Activated CD4-positive, alpha-beta T cell treated with anti-CD3 and anti-CD28 coated beads, Interleukin-10, Interleukin-2, amounts not matched to agents 100 ng/mL and 50 ng/mL, durations not matched to agents 16 hours and 8 hours (primary cell): ENCODE data around the gene SLC17A2.
"Not testable (repeated sequence)": the region's sequence is repeated elsewhere in the genome, so short reads cannot be mapped to it uniquely, and the experiment has no call there.

Experiments
- DNase-seq: peaks from one replicate; pipeline ENCODE4 v3.0.0-alpha.2; 2020

SLC17A2 gene

DNA sequence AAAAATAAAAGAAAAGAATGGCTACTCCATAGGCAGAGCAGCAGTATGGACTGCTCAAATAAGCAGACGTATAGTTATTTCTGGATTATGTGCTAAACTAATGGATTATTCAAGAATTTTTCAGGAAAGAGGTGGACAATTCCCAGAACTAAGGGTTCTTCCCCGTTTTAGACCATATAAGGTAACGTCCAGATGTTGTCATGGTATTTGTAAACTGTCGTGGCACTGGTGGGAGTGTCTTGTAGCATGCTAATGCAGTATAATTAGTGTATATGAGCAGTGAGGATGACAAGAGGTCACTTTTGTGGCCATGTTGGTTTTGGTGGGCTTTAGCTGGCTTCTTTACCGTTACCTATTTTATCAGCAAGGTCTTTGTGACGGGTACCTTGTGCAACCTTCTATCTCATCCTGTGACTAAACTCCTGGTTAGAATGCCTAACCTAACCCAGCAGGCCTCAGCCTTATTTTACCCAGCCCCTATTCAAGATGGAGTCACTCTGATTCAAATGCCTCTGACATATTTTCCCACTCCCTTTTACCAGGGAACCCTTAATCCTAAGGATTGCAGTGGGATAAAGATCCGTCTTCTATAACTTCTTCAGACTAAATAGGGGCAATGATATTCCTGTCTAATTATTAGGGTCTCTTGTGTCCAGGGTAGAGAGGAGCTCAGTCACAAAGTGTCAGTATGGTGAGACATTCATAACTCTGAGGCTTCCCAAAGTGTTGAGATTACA is 21.0 kb upstream of the SLC17A2 start:
- no peak for DNase-seq

DNA sequence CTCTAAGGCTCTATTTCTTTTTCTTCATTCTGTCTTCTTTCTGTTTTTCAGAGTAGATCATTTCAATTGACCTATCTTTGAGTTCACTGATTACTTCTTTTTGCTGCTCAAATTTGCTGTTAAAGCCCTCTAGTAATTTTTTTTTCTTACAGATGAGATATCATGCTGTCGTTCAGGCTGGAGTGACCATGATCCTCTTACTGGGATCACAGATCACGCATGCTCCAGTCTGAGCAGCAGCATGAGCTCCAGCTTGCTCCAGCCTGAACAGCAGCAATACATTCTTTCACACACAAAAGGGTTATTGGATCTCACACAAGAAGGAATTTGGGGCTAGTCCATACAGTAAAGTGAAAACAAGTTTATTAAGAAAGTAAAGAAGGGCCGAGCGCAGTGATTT is 19.8 kb upstream of the SLC17A2 start:
- DNase-seq: no peak

DNA sequence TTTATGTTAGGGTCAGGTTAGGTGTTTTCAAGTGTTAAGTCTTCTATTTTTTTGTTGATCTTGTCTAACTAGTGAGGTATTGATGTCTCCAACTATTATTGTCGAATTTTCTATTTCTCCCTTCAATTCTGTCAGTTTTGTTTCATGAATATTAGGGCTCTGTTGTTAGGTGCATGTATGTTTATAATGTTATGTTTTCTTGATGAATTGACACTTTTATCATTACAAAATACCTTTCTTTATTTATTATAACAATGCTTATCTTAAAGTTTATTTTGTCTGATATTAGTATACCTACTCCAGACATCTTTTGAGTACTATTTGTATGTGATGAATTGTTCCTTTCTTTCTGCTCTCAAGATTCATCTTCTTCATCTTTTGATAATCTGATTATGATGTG is 19.2 kb upstream of the SLC17A2 start:
- DNase-seq: no peak

DNA sequence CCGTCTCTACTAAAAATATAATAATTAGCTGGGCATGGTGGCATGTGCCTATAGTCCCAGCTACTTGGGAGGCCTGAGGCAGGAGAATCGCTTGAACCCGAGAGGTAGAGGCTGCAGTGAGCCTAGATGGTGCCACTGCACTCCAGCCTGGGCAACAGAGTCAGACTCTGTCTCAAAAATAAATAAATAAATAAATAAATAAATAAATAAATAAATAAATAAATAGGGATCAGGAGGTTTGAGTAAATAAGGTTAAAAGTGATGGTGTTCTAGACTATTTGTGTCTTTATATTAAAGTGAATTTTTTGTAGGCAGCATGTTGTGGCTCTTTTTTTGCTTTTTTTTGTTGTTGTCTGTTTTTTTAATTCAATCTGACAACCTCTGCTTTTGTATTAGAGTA is 17.0 kb upstream of the SLC17A2 start:
- DNase-seq: not testable (repeated sequence)

DNA sequence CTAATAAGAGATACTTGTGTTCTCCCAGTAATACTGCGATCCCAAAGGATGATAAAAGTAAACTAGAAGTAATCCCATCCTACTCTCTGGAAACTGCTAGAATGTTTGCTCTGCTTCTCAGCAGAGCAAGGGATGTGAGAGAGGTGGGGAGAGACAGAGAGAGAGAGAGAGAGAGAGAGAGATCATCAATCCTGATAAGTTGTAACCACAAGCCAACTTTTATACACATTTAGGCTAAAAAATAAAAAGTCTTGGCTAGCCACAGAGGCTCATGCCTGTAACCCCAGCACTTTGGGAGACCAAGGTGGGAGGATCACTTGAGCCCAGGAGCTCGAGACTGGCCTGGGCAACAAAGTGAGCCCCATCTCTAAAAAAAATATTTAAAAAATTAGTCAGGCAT is 16.1 kb upstream of the SLC17A2 start:
- peak; percentile 10 for DNase-seq

DNA sequence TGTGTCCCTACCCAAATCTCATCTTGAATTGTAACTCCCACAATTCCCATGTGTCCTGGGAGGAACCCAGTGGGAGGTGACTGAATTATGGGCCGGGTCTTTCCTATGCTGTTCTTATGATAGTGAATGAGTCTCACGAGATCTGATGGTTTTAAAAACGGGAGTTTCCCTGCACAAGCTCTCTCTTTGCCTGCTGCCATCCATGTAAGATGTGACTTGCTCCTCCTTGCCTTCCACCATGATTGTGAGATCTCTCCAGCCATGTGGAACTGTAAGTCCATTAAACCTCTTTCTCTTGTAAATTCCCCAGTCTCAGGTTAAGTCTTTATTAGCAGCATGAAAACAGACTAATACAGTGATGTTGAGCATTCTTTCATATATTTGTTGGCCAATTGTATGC is 15.2 kb upstream of the SLC17A2 start:
- not testable (repeated sequence) for DNase-seq

DNA sequence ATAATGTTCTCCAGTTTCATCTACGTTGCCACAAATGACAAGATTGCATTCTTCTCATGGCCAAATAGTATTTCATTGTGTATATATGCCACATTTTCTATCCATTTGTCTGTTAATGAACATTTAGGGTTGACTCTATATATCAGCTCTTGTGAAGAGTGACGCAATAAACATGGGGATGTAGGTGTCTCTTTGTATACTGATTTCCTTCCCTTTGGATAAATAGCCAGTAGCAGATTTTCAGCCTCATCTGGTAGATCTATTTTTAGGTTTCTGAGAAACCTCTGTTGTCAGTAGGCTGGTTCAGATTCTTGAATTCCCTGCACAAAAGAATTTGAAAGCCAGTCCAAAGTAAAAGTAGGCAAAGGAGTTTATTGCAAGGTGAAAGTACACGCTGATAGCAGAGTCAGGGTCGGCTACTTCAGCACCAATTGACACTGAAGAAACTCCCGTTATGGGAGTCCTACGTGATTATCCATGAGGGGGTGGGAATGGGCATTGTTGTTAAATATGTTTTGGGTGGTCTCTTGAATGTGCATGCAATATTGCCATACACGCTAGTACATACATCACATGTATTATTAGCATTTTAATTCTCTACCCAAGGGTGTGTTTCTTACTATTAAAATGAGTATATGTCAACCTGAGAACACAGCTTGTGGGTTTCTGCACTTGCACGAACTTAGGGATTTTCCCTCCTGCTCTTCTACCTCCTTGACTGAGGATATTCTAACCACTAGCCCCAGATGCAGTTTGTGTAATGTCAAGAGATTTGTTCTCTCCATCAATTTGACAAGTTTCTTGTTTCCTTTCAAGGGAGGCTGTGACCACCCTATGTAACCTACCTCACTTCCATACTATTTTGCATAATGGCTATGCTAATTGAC is 14.4 kb upstream of the SLC17A2 start:
- DNase-seq: peak; percentile 77

DNA sequence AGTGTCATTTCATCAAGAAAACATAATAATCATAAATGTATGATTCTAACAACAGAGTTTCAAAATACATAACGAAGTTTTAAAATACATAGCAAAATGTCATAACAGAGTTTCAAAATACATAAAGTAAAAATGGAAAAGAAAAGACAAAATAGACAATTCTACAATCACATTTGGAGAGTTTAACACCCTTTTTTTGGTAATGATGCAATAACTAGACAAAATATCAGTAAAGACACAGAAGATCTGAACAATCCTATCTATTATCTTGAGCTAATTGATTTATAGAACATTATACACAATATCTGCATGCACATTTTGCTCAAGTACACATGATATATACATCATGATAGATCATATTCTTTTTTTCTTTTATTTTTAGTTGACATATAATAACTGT is 13.4 kb upstream of the SLC17A2 start:
- DNase-seq: no peak

DNA sequence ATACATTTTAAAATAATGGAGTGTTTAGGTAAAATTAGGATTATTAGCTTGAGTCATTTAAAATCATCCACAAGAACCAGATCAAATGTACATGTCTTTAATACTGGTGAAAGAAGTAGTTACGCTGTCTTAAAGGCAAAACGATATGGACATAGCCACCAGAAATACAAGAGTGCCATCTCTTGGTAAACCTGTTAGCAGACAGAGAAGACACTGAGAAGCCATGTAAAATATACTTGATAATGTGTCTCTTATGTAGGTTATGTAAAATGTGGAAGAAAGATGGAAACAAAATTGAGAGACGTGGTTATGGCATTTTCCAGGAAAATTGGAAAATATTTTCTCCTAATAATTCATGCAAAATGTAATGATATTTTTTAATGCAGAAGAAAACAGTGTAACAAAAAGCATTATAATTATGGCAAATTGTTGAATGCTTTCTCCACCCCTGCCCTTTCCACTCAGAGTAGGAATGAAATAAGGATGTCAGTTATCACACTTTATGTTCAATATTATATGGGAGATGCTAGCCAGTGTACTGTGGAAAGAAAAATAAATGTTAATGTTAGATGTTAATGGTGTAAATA is 12.2 kb upstream of the SLC17A2 start:
- DNase-seq: peak; percentile 52

DNA sequence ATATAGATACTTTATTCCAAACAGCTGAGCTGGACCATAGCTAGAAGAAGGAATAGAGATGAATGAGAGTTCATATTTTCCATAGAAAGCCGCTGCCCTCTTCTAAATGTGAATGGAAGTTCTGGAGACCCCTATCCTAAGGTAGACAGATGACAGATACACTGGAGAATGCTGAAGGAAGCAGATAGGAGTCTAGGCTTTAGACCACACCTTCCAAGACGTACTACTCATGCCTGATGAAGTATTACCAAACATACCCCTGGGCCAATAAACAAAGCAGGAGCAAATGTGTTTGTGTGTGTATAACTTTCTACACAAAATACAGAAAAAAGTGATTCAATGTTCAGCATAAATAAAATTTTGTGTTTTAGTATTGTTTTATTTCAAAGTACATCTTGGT is 9.1 kb upstream of the SLC17A2 start:
- no peak for DNase-seq

DNA sequence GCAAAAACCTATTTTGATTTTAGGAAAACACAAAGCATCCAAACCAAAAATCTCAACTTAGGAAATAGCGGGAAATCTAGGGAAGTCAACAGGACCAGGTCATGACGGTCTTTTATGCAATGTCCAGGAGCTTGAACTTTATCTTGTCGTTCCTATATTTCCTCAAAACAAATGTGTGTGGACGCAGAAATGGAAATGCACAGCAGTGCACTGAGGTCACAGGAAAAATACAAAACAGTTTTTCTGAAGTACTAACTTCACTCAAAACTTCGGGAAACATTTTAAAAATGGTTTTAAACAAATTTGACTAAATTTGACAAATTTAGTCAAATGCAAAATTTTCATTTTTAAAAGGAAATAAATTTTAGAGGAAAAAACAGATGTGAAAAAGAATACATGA is 5.5 kb upstream of the SLC17A2 start:
- no peak for DNase-seq

DNA sequence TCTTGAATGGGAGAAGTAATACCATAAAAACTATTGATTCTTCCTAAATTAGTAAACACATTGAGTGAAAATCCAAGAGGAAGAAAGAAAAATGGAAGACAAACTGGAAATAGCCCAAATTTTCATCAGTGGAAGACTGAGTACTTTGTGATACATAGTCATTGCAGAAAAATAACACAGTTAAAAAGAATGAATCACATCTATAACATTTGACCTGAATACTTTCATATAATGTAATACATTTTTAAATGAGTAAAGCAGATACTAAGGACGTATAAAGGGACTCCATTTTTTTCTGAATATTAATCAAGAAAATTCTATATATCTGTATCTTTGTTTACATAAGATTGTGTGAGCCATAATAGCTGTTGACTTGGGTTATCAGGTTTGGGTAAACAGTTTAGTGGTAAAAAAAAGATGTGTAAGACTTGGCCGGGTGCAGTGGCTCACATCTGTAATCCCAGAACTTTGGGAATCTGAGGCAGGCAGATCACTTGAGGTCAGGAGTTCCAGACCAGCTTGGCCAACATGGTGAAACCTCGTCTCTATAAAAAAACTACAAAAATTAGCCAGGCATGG is 4.3 kb upstream of the SLC17A2 start:
- DNase-seq: no peak

DNA sequence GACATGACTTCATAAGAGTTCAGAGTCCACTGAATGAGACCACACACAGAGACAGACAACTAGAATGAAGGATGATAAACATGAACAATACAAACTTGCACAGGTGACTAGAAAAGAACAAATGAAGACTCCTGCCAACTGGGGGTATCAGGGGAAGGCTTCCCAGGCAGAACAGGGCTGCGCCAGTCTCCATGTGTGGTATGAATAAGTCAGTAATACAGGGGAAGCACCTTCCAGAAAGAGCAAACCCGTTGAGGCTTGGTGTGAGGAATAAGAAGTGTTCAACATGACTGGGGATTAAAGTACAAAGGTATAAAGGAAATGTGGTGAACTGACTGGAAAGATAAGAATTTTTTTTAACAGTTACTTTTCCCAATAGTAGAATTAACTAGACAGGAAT is 3.7 kb upstream of the SLC17A2 start:
- no peak for DNase-seq

DNA sequence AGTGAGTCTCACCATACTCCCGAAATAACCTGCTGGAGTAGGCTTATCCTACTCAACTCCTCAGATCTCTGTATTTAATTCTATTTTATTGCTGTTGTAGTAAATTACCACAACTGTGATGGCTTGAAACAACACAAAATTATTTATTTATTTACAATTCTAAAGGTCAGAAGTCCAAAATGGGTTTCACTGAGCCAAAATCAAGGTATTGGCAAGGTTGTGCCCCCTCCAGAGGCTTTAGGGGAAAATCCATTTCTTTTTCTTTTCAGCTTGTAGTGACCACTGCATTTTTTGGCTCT is 869 bp upstream of the SLC17A2 start:
- no peak for DNase-seq

DNA sequence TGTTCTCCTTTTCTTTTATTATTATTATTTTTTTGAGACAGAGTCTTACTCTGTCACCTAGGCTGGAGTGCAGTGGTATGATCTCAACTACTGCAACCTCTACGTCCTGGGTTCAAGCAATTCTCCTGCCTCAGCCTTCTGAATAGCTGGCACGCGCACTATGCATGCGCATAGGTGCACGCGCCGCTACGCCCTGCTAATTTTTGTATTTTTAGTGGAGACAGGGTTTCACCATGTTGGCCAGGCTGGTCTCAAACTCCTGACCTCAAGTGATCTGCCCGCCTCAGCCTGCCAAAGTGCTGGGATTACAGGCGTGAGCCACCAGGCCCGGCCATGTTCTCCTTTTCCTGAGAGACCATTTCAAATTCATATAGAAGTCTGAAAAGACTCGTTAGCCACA is 706 bp downstream of the SLC17A2 start:
- not testable (repeated sequence) for DNase-seq

DNA sequence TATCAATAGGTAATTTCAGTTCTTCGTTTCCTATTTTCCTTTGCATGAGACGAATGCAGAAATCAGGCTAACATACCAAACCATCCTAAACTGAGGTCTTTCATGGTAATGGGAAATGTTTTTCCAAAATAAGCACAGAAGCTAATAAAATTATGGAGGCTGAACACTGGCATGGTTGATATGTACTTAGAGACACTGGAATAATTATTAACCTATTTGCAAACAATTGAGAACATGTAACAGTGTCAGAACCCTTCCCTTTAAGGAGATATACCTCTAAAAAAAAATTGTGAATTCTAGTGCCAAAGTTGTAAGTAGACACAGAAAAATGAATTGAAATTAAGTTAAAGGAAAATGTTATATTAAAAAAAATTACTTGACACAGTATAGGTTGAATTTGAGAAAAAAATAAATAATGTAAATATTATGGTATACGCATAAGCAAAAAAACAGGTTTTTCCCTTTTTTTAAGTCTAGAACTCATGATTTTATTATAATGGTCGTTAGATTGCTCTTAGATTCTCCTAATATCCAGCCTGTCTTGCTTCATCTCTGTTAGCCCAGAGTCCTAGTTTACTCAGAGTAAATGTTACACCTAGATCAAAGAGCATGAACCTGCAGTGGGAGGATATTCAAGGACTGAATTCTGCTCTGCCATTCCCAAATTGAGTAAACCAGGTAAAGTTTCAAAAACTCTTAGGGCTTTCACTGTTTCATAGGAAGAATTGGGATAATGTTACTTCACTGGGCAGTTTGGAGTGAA is 1.7 kb downstream of the SLC17A2 start:
- DNase-seq: no peak

DNA sequence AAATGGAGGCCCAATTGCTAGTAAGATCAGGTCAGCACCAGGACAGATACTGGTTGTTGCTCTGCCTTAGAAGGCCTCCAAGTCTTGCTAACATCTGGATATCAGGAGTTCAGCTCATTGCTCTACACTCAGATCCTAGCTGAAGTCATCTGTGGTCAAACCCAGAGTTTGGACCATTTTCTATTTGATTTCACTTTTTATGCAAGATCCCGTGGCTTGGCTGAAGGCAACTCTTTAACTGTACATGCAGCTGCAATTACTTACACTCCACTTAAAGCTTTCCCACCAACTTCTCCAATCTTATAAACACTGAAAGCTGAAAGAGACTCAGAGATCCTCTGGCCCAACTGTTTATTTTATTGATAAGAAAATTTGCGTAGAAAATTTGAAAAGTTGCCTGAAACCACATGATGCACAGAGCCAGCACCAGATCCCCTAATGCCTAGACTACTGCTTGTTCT is 2.7 kb downstream of the SLC17A2 start:
- DNase-seq: no peak

DNA sequence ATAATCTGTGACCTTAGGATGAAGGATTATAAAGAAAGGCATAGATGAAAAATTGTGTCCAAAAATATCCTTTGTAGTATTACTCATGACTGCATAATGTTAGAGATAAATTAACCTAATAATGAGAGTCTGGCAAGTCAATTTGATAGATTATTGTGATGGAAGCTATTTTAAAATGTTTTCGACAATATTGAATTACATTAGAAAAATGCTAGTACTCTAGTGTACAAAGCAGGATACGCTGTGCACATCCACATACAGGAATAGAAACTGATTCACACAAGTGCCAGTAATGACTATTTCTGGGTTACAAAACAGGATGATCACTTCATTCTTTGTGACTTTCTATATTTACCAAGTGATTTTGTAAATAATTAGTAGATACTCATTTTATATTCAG is 3.3 kb downstream of the SLC17A2 start:
- DNase-seq: peak; percentile 16

DNA sequence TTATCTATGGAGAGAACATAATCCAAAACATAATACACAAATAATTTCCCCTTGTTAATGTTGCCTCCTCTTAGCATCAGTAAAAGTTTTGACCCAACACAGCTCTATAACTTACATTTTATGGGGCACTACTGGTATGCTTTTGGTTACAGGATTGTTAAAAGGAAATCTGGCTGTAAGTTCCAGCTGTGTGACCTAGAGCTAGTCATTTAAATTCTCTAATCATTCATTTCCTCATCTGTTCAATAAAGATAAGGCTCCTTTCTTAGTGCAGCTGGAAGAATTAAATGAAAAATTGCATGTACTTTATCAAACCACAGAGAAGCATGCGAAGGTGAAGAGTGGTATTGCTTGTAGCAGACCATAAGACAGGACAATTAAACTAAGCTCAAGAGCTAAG is 4.6 kb downstream of the SLC17A2 start:
- DNase-seq: no peak

DNA sequence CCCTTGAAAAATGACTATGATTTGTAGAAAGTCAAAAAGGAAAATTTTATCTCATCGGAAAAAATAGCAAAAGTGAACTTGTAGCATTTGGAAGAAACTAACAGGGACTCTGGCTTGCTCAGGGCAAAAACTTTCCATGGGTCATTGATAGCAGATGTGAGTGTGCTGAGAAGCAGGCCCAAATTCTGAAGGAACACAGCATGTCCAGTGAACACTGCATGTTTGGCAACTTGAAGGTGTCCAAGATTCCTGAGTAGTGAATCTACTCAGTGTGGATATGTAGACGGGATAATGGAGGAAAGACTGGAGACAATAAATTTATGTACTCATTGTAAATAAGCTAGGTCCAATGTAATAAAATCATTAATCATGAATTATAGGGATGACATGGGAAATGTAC is 8.2 kb downstream of the SLC17A2 start:
- DNase-seq: no peak

DNA sequence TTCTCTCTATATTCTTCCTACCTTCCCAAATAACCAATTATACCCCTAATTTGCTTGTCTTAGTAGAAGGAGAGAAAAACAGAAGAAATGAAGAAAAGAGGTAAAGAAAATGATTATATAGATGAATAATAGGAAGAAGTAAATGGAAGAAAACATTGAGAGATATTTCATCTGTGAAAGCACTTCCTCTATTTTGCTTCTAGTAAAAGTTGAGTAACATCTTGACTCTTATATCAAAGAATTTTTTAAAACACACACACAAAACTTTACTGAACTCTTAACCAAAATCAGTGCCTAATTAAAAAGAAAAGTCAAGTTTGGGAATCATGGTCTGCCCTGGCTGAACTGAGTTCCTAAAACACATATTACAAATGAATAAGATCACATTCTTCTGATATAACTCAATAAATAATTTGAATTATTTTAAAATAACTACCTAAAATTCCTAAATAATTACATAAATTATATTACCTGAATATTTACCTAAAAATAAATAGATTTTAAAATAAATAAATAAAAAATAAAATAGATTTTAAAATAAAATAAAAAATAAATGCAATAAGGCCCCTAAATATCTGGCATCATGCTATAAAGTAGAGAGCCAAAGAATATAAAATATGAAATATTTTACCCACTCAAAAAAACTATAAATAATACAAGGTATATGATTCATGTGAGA is 8.8 kb downstream of the SLC17A2 start:
- no peak for DNase-seq

DNA sequence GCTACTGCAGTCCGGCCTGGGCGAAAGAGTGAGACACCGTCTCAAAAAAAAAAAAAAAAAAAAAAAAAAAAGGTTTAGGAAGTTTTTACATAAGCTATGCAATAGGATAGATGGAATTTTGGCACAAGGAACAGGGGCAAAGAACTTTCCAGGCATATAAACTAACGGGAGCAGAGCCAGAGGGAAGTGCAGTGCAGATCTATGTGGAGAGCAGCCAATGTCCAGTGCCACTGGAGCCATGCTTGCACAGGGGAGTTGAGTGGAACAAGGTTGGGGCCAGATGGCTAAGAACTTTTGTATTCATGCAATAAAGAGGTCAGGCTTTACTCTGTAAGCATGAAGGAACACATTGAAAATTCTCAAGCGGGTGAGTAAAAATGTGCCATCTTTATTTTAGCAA is 10.8 kb downstream of the SLC17A2 start:
- DNase-seq: no peak
